Measurements from ENCODE around the gene YPEL1.
A peak's percentile ranks its signal among the peaks of the same experiment; 100 is the strongest.
"Not testable (repeated sequence)": the region's sequence is repeated elsewhere in the genome, so short reads cannot be mapped to it uniquely, and the experiment has no call there.

The YPEL1 gene

GRCh38 chr22:21678842-21679241 lies 56.8 kb downstream of the YPEL1 start:
- not testable (repeated sequence) for H3K4me3 Mint-ChIP-seq; H3K27ac Mint-ChIP-seq; H3K4me1 Mint-ChIP-seq (ENCODE audit: low read depth); H3K9me3 Mint-ChIP-seq; H3K27me3 Mint-ChIP-seq
- H3K36me3 Mint-ChIP-seq (ENCODE audit: low read depth), result peaks cover 19% of the 10 kb centered on the region

- no peaks in the 10 kb centered on the region for H3K27me3 Mint-ChIP-seq
- H3K27ac Mint-ChIP-seq, result no peak overlapping the region
- H3K9me3 Mint-ChIP-seq, result no peaks in the 10 kb centered on the region
- H3K4me3 Mint-ChIP-seq, result no peak overlapping the region
- H3K4me1 Mint-ChIP-seq (ENCODE audit: low read depth), result peaks cover 3% of the 10 kb centered on the region
- H3K36me3 Mint-ChIP-seq (ENCODE audit: low read depth), result peaks cover 29% of the 10 kb centered on the region
These were observed 57.8 kb downstream of the YPEL1 start for GRCh38 chr22:21677606-21678443.

GRCh38 chr22:21674638-21675245 lies 60.9 kb downstream of the YPEL1 start:
- Mint-ChIP-seq H3K27me3 (no peaks in the 10 kb centered on the region), H3K9me3 (no peaks in the 10 kb centered on the region), H3K36me3 (ENCODE audit: low read depth) (peaks cover 55% of the 10 kb centered on the region), H3K4me3 (no peak overlapping the region), H3K27ac (no peak overlapping the region), H3K4me1 (ENCODE audit: low read depth) (no peaks in the 10 kb centered on the region)

- no peak overlapping the region for H3K4me3 Mint-ChIP-seq
- H3K27me3 Mint-ChIP-seq, result no peaks in the 10 kb centered on the region
- H3K9me3 Mint-ChIP-seq, result no peaks in the 10 kb centered on the region
- peaks cover 3% of the 10 kb centered on the region for H3K4me1 Mint-ChIP-seq (ENCODE audit: low read depth)
- no peak overlapping the region for H3K27ac Mint-ChIP-seq
- H3K36me3 Mint-ChIP-seq (ENCODE audit: low read depth), result peaks cover 56% of the 10 kb centered on the region
These were observed 61.9 kb downstream of the YPEL1 start for GRCh38 chr22:21673534-21674321.

GRCh38 chr22:21672107-21672629 lies 63.4 kb downstream of the YPEL1 start:
- H3K4me3 Mint-ChIP-seq, result no peak overlapping the region
- H3K27ac Mint-ChIP-seq, result no peak overlapping the region
- no peaks in the 10 kb centered on the region for H3K27me3 Mint-ChIP-seq
- H3K36me3 Mint-ChIP-seq (ENCODE audit: low read depth), result peaks cover 56% of the 10 kb centered on the region
- no peaks in the 10 kb centered on the region for H3K9me3 Mint-ChIP-seq
- peaks cover 12% of the 10 kb centered on the region for H3K4me1 Mint-ChIP-seq (ENCODE audit: low read depth)

GRCh38 chr22:21669026-21669425 lies 66.6 kb downstream of the YPEL1 start:
- no peaks in the 10 kb centered on the region for H3K9me3 Mint-ChIP-seq
- peaks cover 33% of the 10 kb centered on the region for H3K4me1 Mint-ChIP-seq (ENCODE audit: low read depth)
- H3K36me3 Mint-ChIP-seq (ENCODE audit: low read depth), result peaks cover 37% of the 10 kb centered on the region
- no peak overlapping the region for H3K4me3 Mint-ChIP-seq
- H3K27ac Mint-ChIP-seq, result no peak overlapping the region
- no peaks in the 10 kb centered on the region for H3K27me3 Mint-ChIP-seq

- Mint-ChIP-seq H3K27ac (peak overlapping the region; percentile 93), H3K4me3 (peak overlapping the region; percentile 97), H3K27me3 (no peaks in the 10 kb centered on the region), H3K36me3 (ENCODE audit: low read depth) (peaks cover 17% of the 10 kb centered on the region), H3K9me3 (no peaks in the 10 kb centered on the region), H3K4me1 (ENCODE audit: low read depth) (peaks cover 33% of the 10 kb centered on the region)
These were observed 68.8 kb downstream of the YPEL1 start for GRCh38 chr22:21666786-21667185.

GRCh38 chr22:21665047-21665851 lies 70.3 kb downstream of the YPEL1 start:
- H3K27me3 Mint-ChIP-seq, result no peaks in the 10 kb centered on the region
- peaks cover 4% of the 10 kb centered on the region for H3K36me3 Mint-ChIP-seq (ENCODE audit: low read depth)
- H3K27ac Mint-ChIP-seq, result peak overlapping the region; percentile 93
- no peaks in the 10 kb centered on the region for H3K9me3 Mint-ChIP-seq
- peak overlapping the region; percentile 97 for H3K4me3 Mint-ChIP-seq
- H3K4me1 Mint-ChIP-seq (ENCODE audit: low read depth), result peaks cover 33% of the 10 kb centered on the region

GRCh38 chr22:21663738-21664137 lies 71.9 kb downstream of the YPEL1 start:
- Mint-ChIP-seq H3K27me3 (no peaks in the 10 kb centered on the region), H3K4me1 (ENCODE audit: low read depth) (peaks cover 29% of the 10 kb centered on the region), H3K27ac (no peak overlapping the region), H3K36me3 (ENCODE audit: low read depth) (no peaks in the 10 kb centered on the region), H3K9me3 (no peaks in the 10 kb centered on the region), H3K4me3 (no peak overlapping the region)

GRCh38 chr22:21661991-21662390 lies 73.6 kb downstream of the YPEL1 start:
- Mint-ChIP-seq H3K36me3 (ENCODE audit: low read depth) (no peaks in the 10 kb centered on the region), H3K4me1 (ENCODE audit: low read depth) (peaks cover 30% of the 10 kb centered on the region), H3K4me3 (no peak overlapping the region)

GRCh38 chr22:21660904-21661303 lies 74.7 kb downstream of the YPEL1 start:
- no peaks in the 10 kb centered on the region for H3K9me3 Mint-ChIP-seq
- peaks cover 30% of the 10 kb centered on the region for H3K4me1 Mint-ChIP-seq (ENCODE audit: low read depth)
- H3K27me3 Mint-ChIP-seq, result no peaks in the 10 kb centered on the region
- no peak overlapping the region for H3K4me3 Mint-ChIP-seq
- H3K27ac Mint-ChIP-seq, result no peak overlapping the region
- H3K36me3 Mint-ChIP-seq (ENCODE audit: low read depth), result no peaks in the 10 kb centered on the region

More at GRCh38 chr22:21661991-21662390, 73.6 kb downstream of the YPEL1 start:
- Mint-ChIP-seq H3K27ac (no peak overlapping the region), H3K9me3 (no peaks in the 10 kb centered on the region), H3K27me3 (no peaks in the 10 kb centered on the region)

GRCh38 chr22:21659864-21660525 lies 75.6 kb downstream of the YPEL1 start:
- no peak overlapping the region for H3K27ac Mint-ChIP-seq
- H3K4me1 Mint-ChIP-seq (ENCODE audit: low read depth), result peaks cover 23% of the 10 kb centered on the region
- no peak overlapping the region for H3K4me3 Mint-ChIP-seq
- no peaks in the 10 kb centered on the region for H3K36me3 Mint-ChIP-seq (ENCODE audit: low read depth)
- H3K9me3 Mint-ChIP-seq, result no peaks in the 10 kb centered on the region
- no peaks in the 10 kb centered on the region for H3K27me3 Mint-ChIP-seq

- Mint-ChIP-seq H3K27ac (no peak overlapping the region), H3K4me1 (ENCODE audit: low read depth) (peaks cover 21% of the 10 kb centered on the region), H3K9me3 (no peaks in the 10 kb centered on the region), H3K4me3 (peak overlapping the region; percentile 82), H3K36me3 (ENCODE audit: low read depth) (no peaks in the 10 kb centered on the region), H3K27me3 (no peaks in the 10 kb centered on the region)
These were observed 78.1 kb downstream of the YPEL1 start for GRCh38 chr22:21657360-21658032.

Measured in stimulated activated naive CD8-positive, alpha-beta T cell treated with anti-CD3 and anti-CD28 coated beads, Interleukin-15, Interleukin-2, amounts not matched to agents 100 ng/mL and 50 ng/mL, for 24 hours (primary cell).